ENCODE measurements around the gene VENTX.

GRCh38 chr10:133266056-133266795 is 28.6 kb downstream of the VENTX start:
- no peak for TF ChIP-seq ZNF37A (tag by site-specific recombination; IDR thresholded peaks at IDR 0.05)
- no peak for TF ChIP-seq ZNF423 (tag by site-specific recombination; IDR thresholded peaks at IDR 0.05)
